Measurements from ENCODE around the gene B3GALT4. TPM values are rescaled to one million over a fixed set of nuclear protein-coding genes. Genes with fewer than 3 reads are reported as not detected.
A peak's percentile ranks its signal among the peaks of the same experiment; 100 is the strongest.

The B3GALT4 gene
- total and polyA plus RNA-seq, 2 of the 13 experiments (the other 11 are each of a cell fraction or from before 2014, with no cell fraction given): 0.04 to 0.27 TPM

DNA sequence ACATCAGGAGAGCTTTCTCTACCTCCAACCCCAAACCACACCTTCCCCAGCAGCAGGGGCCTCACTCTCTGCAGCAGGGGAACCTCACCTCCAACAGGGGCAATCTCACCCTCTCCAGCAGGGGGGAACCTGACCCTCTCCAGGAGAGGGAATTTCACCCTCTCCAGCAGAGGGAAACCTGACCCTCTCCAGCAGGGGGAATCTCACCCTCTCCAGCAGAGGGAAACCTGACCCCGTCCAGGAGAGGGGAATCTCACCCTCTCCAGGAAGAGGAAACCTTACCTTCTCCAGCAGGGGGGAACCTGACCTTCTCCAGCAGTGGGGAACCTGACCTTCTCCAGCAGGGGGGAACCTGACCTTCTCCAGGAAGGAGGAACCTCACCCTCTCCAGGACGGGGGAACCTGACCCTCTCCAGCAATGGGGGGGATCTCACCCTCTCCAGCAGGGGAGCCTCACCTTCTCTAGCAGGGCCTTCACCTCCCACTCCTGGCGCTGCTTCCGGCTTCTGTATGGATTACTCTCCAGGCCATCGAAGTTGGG is 3.1 kb downstream of the B3GALT4 start (continued):
- no peak for TF ChIP-seq TEAD2 (CRISPR knock-in tag; IDR thresholded peaks at IDR 0.05)
- 0 out of 2 replicates have a peak, but pooled peaks have one; percentile 5 for TF ChIP-seq KDM6A (CRISPR knock-in tag; IDR thresholded peaks at IDR 0.05; ENCODE audit: low read depth)
- TF ChIP-seq ADNP (CRISPR knock-in tag; IDR thresholded peaks at IDR 0.05): no peak
- TF ChIP-seq, protein P1, sequence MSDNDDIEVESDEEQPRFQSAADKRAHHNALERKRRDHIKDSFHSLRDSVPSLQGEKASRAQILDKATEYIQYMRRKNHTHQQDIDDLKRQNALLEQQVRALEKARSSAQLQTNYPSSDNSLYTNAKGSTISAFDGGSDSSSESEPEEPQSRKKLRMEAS (IDR thresholded peaks at IDR 0.05): peak; percentile 33; the same call in 1 of the 2 replicates
- no peak for TF ChIP-seq SOX6 (IDR thresholded peaks at IDR 0.05)
- peak; percentile 22; the same call in 1 of the 2 replicates for TF ChIP-seq SOX6 (CRISPR knock-in tag; IDR thresholded peaks at IDR 0.05)
- TF ChIP-seq MXI1 (IDR thresholded peaks at IDR 0.05; ENCODE audit: borderline replicate concordance, low read depth, low read length): peak; percentile 66; the same call in 1 of the 3 replicates
- TF ChIP-seq FOXC1 (CRISPR knock-in tag; IDR thresholded peaks at IDR 0.05; ENCODE audit: borderline replicate concordance): peak; percentile 73; the same call in 1 of the 2 replicates
- peak; percentile 62; the same call in 1 of the 2 replicates for TF ChIP-seq TARDBP (CRISPR knock-in tag; IDR thresholded peaks at IDR 0.05)
- peak in 1 of 2 experiments; percentile 50; a peak in 1 of 4 replicates for TF ChIP-seq KLF16 (CRISPR knock-in tag; IDR thresholded peaks at IDR 0.05)
- TF ChIP-seq NR3C1 (CRISPR knock-in tag; IDR thresholded peaks at IDR 0.05): no peak
- TF ChIP-seq, protein P2, sequence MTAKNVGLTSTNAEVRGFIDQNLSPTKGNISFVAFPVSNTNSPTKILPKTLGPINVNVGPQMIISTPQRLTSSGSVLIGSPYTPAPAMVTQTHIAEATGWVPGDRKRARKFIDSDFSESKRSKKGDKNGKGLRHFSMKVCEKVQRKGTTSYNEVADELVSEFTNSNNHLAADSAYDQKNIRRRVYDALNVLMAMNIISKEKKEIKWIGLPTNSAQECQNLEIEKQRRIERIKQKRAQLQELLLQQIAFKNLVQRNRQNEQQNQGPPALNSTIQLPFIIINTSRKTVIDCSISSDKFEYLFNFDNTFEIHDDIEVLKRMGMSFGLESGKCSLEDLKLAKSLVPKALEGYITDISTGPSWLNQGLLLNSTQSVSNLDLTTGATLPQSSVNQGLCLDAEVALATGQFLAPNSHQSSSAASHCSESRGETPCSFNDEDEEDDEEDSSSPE (CRISPR knock-in tag; IDR thresholded peaks at IDR 0.05): no peak
- TF ChIP-seq, protein P3, sequence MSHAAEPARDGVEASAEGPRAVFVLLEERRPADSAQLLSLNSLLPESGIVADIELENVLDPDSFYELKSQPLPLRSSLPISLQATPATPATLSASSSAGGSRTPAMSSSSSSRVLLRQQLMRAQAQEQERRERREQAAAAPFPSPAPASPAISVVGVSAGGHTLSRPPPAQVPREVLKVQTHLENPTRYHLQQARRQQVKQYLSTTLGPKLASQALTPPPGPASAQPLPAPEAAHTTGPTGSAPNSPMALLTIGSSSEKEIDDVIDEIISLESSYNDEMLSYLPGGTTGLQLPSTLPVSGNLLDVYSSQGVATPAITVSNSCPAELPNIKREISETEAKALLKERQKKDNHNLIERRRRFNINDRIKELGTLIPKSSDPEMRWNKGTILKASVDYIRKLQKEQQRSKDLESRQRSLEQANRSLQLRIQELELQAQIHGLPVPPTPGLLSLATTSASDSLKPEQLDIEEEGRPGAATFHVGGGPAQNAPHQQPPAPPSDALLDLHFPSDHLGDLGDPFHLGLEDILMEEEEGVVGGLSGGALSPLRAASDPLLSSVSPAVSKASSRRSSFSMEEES (CRISPR knock-in tag; IDR thresholded peaks at IDR 0.05): no peak
- TF ChIP-seq, protein P4, sequence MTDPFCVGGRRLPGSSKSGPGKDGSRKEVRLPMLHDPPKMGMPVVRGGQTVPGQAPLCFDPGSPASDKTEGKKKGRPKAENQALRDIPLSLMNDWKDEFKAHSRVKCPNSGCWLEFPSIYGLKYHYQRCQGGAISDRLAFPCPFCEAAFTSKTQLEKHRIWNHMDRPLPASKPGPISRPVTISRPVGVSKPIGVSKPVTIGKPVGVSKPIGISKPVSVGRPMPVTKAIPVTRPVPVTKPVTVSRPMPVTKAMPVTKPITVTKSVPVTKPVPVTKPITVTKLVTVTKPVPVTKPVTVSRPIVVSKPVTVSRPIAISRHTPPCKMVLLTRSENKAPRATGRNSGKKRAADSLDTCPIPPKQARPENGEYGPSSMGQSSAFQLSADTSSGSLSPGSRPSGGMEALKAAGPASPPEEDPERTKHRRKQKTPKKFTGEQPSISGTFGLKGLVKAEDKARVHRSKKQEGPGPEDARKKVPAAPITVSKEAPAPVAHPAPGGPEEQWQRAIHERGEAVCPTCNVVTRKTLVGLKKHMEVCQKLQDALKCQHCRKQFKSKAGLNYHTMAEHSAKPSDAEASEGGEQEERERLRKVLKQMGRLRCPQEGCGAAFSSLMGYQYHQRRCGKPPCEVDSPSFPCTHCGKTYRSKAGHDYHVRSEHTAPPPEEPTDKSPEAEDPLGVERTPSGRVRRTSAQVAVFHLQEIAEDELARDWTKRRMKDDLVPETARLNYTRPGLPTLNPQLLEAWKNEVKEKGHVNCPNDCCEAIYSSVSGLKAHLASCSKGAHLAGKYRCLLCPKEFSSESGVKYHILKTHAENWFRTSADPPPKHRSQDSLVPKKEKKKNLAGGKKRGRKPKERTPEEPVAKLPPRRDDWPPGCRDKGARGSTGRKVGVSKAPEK (CRISPR knock-in tag; IDR thresholded peaks at IDR 0.05; ENCODE audit: borderline replicate concordance): no peak
- TF ChIP-seq DPF2 (CRISPR knock-in tag; IDR thresholded peaks at IDR 0.05; ENCODE audit: borderline replicate concordance, low read depth): no peak
- TF ChIP-seq, protein P5, sequence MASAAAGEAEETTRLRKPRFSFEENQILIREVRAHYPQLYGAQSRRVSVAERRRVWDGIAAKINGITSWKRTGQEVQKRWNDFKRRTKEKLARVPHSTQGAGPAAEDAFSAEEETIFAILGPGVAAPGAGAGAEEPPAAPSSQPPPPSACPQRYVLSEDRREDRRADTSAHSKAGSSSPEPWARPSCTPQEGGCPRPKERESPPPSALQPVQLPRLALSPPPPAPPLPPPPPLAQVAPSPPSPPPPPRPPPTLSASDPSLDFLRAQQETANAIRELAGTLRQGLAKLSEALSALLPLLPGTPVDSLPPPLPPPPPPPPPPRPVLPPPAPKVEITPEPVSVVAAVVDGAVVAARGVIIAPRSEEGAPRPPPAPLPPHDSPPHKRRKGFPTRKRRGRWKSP (CRISPR knock-in tag; IDR thresholded peaks at IDR 0.05): no peak
- 0 out of 4 replicates have a peak, but pooled peaks of 1 of the 2 experiments have one; percentile 1 for TF ChIP-seq POLR2A (IDR thresholded peaks at IDR 0.05; ENCODE audit: insufficient read depth in 1 of 2, low read depth in 2 of 2, low read length in 2 of 2)
- TF ChIP-seq, protein P6, sequence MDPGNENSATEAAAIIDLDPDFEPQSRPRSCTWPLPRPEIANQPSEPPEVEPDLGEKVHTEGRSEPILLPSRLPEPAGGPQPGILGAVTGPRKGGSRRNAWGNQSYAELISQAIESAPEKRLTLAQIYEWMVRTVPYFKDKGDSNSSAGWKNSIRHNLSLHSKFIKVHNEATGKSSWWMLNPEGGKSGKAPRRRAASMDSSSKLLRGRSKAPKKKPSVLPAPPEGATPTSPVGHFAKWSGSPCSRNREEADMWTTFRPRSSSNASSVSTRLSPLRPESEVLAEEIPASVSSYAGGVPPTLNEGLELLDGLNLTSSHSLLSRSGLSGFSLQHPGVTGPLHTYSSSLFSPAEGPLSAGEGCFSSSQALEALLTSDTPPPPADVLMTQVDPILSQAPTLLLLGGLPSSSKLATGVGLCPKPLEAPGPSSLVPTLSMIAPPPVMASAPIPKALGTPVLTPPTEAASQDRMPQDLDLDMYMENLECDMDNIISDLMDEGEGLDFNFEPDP (CRISPR knock-in tag; conservative IDR thresholded peaks at IDR 0.05): peak; percentile 88; the same call in 1 of the 2 replicates
- no peak for TF ChIP-seq NFRKB (IDR thresholded peaks at IDR 0.05)
- peak; percentile 64 for TF ChIP-seq CCAR2 (optimal IDR thresholded peaks at IDR 0.05; ENCODE audit: low read depth, low read length)
